NCI-H128 (cell line): ENCODE measurements around the gene ARL4A.

Source experiments
- DNase-seq: peaks from one replicate; lab custom pipeline; 2025; ENCODE audit not compliant: unreplicated experiment; lab: John Stamatoyannopoulos, UW

The ARL4A gene

GRCh38 chr7:12699299-12699698 lies 11.9 kb downstream of the ARL4A start:
- DNase-seq = no peak

GRCh38 chr7:12701433-12701832 lies 14.0 kb downstream of the ARL4A start:
- DNase-seq = no peak

GRCh38 chr7:12703881-12704280 lies 16.4 kb downstream of the ARL4A start:
- DNase-seq = no peak

- no peak for DNase-seq
Observed at GRCh38 chr7:12705878-12706277, 18.4 kb downstream of the ARL4A start.

GRCh38 chr7:12706900-12707536 lies 19.6 kb downstream of the ARL4A start:
- peak; percentile 24 for DNase-seq

- no peak for DNase-seq
Observed at GRCh38 chr7:12708314-12708713, 20.9 kb downstream of the ARL4A start.

GRCh38 chr7:12709726-12710502 lies 22.5 kb downstream of the ARL4A start:
- no peak for DNase-seq

- no peak for DNase-seq
Observed at GRCh38 chr7:12711124-12711523, 23.7 kb downstream of the ARL4A start.

- DNase-seq = no peak
Observed at GRCh38 chr7:12712236-12712635, 24.8 kb downstream of the ARL4A start.

GRCh38 chr7:12713625-12714378 lies 26.4 kb downstream of the ARL4A start:
- no peak for DNase-seq

GRCh38 chr7:12714379-12714737 lies 26.9 kb downstream of the ARL4A start:
- DNase-seq = no peak

GRCh38 chr7:12715372-12716133 lies 28.1 kb downstream of the ARL4A start:
- no peak for DNase-seq

GRCh38 chr7:12716134-12716681 lies 28.8 kb downstream of the ARL4A start:
- DNase-seq = no peak

- DNase-seq = no peak
Observed at GRCh38 chr7:12716722-12717121, 29.3 kb downstream of the ARL4A start.

- DNase-seq = no peak
Observed at GRCh38 chr7:12719141-12719919, 31.9 kb downstream of the ARL4A start.

GRCh38 chr7:12719981-12720865 lies 32.8 kb downstream of the ARL4A start:
- DNase-seq = no peak

GRCh38 chr7:12721286-12721830 lies 33.9 kb downstream of the ARL4A start:
- DNase-seq = no peak

GRCh38 chr7:12722136-12722535 lies 34.7 kb downstream of the ARL4A start:
- DNase-seq = no peak
